Mesenchymal stem cell (in vitro differentiated cells and primary cell): Measurements from ENCODE around the gene TTLL8.

Source experiments
- DNase-seq: peaks from one replicate; pipeline ENCODE4 v3.0.0-alpha.2; 2013
- H2AFZ ChIP-seq: one replicate; pipeline ENCODE4 v1.6.1; 2013; ENCODE audit warnings: low read depth, mild to moderate bottlenecking, control low read depth, inconsistent platforms, low read length, moderate library complexity
- H2AK5ac ChIP-seq: 2 replicates; pipeline ENCODE4 v1.6.1; 2013; ENCODE audit warnings: low read length, moderate library complexity, mild to moderate bottlenecking, inconsistent platforms; ENCODE audit not compliant: severe bottlenecking
- H2BK120ac ChIP-seq: one replicate; pipeline ENCODE4 v1.6.1; 2013; ENCODE audit warnings: low read depth, mild to moderate bottlenecking, inconsistent platforms, low read length, moderate library complexity
- H2BK12ac ChIP-seq, 2 experiments: one replicate each; pipeline ENCODE4 v1.6.1; 2013; ENCODE audit warnings: inconsistent platforms in 2 of 2, low read length in 2 of 2, mild to moderate bottlenecking in 2 of 2, moderate library complexity in 2 of 2, control low read depth in 1 of 2
- H2BK15ac ChIP-seq: one replicate; pipeline ENCODE4 v1.6.1; 2013; ENCODE audit warnings: mild to moderate bottlenecking, low read depth, inconsistent platforms; ENCODE audit not compliant: poor library complexity, severe bottlenecking
- H2BK5ac ChIP-seq: 2 replicates; pipeline ENCODE4 v1.6.1; 2013; ENCODE audit warnings: low read depth, mild to moderate bottlenecking, low read length, control low read depth, inconsistent platforms; ENCODE audit not compliant: poor library complexity, severe bottlenecking
- H3K14ac ChIP-seq, 2 experiments: one replicate each; pipeline ENCODE4 v1.6.1; 2013; ENCODE audit warnings: inconsistent platforms in 2 of 2, low read length in 2 of 2, control low read depth in 1 of 2, mild to moderate bottlenecking in 1 of 2, moderate library complexity in 1 of 2
- H3K18ac ChIP-seq, 2 experiments: one replicate each; pipeline ENCODE4 v1.6.1; 2013; ENCODE audit warnings: inconsistent platforms in 2 of 2, low read length in 2 of 2, control low read depth in 1 of 2, low read depth in 1 of 2, mild to moderate bottlenecking in 1 of 2
- H3K23ac ChIP-seq, 2 experiments: one replicate each; pipeline ENCODE4 v1.6.1; 2013; ENCODE audit warnings: inconsistent platforms in 2 of 2, low read length in 2 of 2, mild to moderate bottlenecking in 2 of 2, moderate library complexity in 2 of 2, control low read depth in 1 of 2
- H3K27ac ChIP-seq: 2 replicates; pipeline ENCODE4 v1.5.1; 2013; ENCODE audit warnings: mild to moderate bottlenecking, moderate library complexity, low read length, control low read depth, inconsistent platforms; ENCODE audit not compliant: poor library complexity, severe bottlenecking
- H3K27me3 ChIP-seq, 2 experiments: 2 replicates each; pipeline versions ENCODE4 v1.6.1 to v1.7.0; 2013; ENCODE audit warnings: low read length in 2 of 2, mild to moderate bottlenecking in 2 of 2, moderate library complexity in 2 of 2, control low read depth in 1 of 2, inconsistent platforms in 1 of 2; ENCODE audit not compliant: control insufficient read depth in 1 of 2, insufficient read depth in 1 of 2
- H3K36me3 ChIP-seq, 2 experiments: 2 replicates each; pipeline versions ENCODE4 v1.6.1 to v1.7.0; 2013; ENCODE audit warnings: low read length in 2 of 2, control low read depth in 1 of 2, inconsistent platforms in 1 of 2, low read depth in 1 of 2, mild to moderate bottlenecking in 1 of 2; ENCODE audit not compliant: insufficient read depth in 2 of 2, control insufficient read depth in 1 of 2
- H3K4ac ChIP-seq, 2 experiments: one replicate each; pipeline ENCODE4 v1.6.1; 2013; ENCODE audit warnings: inconsistent platforms in 2 of 2, low read length in 2 of 2, mild to moderate bottlenecking in 2 of 2, moderate library complexity in 2 of 2, control low read depth in 1 of 2, low read depth in 1 of 2
- H3K4me1 ChIP-seq: 2 replicates; pipeline ENCODE4 v1.6.1; 2013; ENCODE audit warnings: low read depth, low read length, control low read depth; ENCODE audit not compliant: control insufficient read depth, insufficient read depth
- H3K4me2 ChIP-seq: 2 replicates; pipeline ENCODE4 v1.6.1; 2013; ENCODE audit warnings: low read length, mild to moderate bottlenecking, inconsistent platforms; ENCODE audit not compliant: poor library complexity, severe bottlenecking
- H3K4me3 ChIP-seq, 2 experiments: 2 replicates each; pipeline versions ENCODE4 v1.5.1 to v1.7.0; 2013; ENCODE audit warnings: low read length in 2 of 2, mild to moderate bottlenecking in 2 of 2, control low read depth in 1 of 2, low read depth in 1 of 2; ENCODE audit not compliant: insufficient read depth in 1 of 2
- H3K79me1 ChIP-seq: replicated peaks from 2 replicates; pipeline ENCODE4 v1.6.1; 2013; ENCODE audit warnings: mild to moderate bottlenecking, control low read depth, low read length, inconsistent platforms; ENCODE audit not compliant: poor library complexity, severe bottlenecking
- H3K9ac ChIP-seq: 2 replicates; pipeline ENCODE4 v1.7.0; 2013; ENCODE audit warnings: mild to moderate bottlenecking, low read length, moderate library complexity
- H3K9me3 ChIP-seq: 2 replicates; pipeline ENCODE4 v1.7.0; 2013; ENCODE audit warnings: mild to moderate bottlenecking, low read length; ENCODE audit not compliant: control insufficient read depth
- H4K8ac ChIP-seq: one replicate; pipeline ENCODE4 v1.6.1; 2013; ENCODE audit warnings: inconsistent platforms, mild to moderate bottlenecking, low read length, moderate library complexity
- H4K91ac ChIP-seq: one replicate; pipeline ENCODE4 v1.6.1; 2013; ENCODE audit warnings: mild to moderate bottlenecking, low read length, inconsistent platforms
- WGBS: methylation state at CpG from one replicate; pipeline ENCODE4 v1.1.7; 2013; ENCODE audit warnings: mixed read lengths; 5-methylcytosine and 5-hydroxymethylcytosine counted together

TTLL8 gene

DNA sequence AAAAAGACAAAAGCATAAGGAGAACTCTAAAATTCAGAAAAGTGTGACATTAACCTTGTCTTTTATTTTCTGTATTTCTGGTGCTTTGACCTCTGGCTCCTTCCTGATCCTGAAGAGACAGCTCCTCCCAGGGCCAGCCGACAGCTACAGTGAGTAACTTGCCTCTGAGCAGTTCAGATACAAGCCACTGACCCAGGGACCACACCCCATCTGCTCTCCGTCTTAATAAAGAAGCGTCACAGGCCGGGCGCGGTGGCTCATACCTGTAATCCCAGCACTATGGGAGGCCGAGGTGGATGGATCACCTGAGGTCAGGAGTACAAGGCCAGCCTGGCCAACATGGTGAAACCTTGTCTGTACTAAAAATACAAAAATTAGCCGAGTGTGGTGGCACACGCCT lies 20.7 kb upstream of the TTLL8 start:
- H2BK5ac ChIP-seq: no peak overlapping the region
- no peak overlapping the region for H2AFZ ChIP-seq
- no peak overlapping the region for H4K8ac ChIP-seq
- DNase-seq: no peak
- no peak overlapping the region for H3K4me2 ChIP-seq
- no peak overlapping the region for H3K18ac ChIP-seq
- WGBS: 87% methylated on average over 9 of the region's 9 CpGs
- H2AK5ac ChIP-seq: no peak overlapping the region
- no peak overlapping the region for H2BK120ac ChIP-seq
- H3K23ac ChIP-seq: no peak overlapping the region
- H3K36me3 ChIP-seq: peaks cover 0 to 3% of the 10 kb centered on the region in 2 experiments
- peaks cover 8 to 51% of the 10 kb centered on the region in 2 experiments for H3K27me3 ChIP-seq
- H2BK15ac ChIP-seq: no peak overlapping the region
- H3K79me1 ChIP-seq: no peaks in the 10 kb centered on the region
- H3K27ac ChIP-seq: no peak overlapping the region
- H3K4me3 ChIP-seq: no peak overlapping the region
- H3K14ac ChIP-seq: no peak overlapping the region
- H3K9ac ChIP-seq: no peak overlapping the region
- no peak overlapping the region for H4K91ac ChIP-seq
- H3K9me3 ChIP-seq: no peaks in the 10 kb centered on the region
- H3K4me1 ChIP-seq: no peaks in the 10 kb centered on the region
- no peak overlapping the region for H3K4ac ChIP-seq
- no peak overlapping the region for H2BK12ac ChIP-seq

GRCh38 chr22:50078246-50078645 lies 20.1 kb upstream of the TTLL8 start:
- no peak overlapping the region for H3K14ac ChIP-seq
- no peak overlapping the region for H4K91ac ChIP-seq
- 94% methylated on average over 9 of the region's 13 CpGs for WGBS
- H2BK120ac ChIP-seq: no peak overlapping the region
- peaks cover 8 to 46% of the 10 kb centered on the region in 2 experiments for H3K27me3 ChIP-seq
- no peak overlapping the region for H3K4ac ChIP-seq
- no peak overlapping the region for H2AFZ ChIP-seq
- H2BK12ac ChIP-seq: no peak overlapping the region
- no peak overlapping the region for H3K23ac ChIP-seq
- H3K27ac ChIP-seq: no peak overlapping the region
- H3K4me3 ChIP-seq: no peak overlapping the region
- H4K8ac ChIP-seq: no peak overlapping the region
- H2AK5ac ChIP-seq: no peak overlapping the region
- H3K18ac ChIP-seq: no peak overlapping the region
- DNase-seq: no peak
- H3K4me1 ChIP-seq: no peaks in the 10 kb centered on the region
- H3K79me1 ChIP-seq: no peaks in the 10 kb centered on the region
- peaks cover 0 to 3% of the 10 kb centered on the region in 2 experiments for H3K36me3 ChIP-seq
- no peak overlapping the region for H2BK15ac ChIP-seq
- H3K4me2 ChIP-seq: no peak overlapping the region
- no peaks in the 10 kb centered on the region for H3K9me3 ChIP-seq
- H3K9ac ChIP-seq: no peak overlapping the region
- no peak overlapping the region for H2BK5ac ChIP-seq

GRCh38 chr22:50076646-50077535 lies 18.8 kb upstream of the TTLL8 start:
- Histone ChIP-seq H3K27me3 (peaks cover 8 to 40% of the 10 kb centered on the region in 2 experiments), H2BK15ac (no peak overlapping the region), H3K4me1 (no peaks in the 10 kb centered on the region), H3K14ac (no peak overlapping the region), H3K4ac (no peak overlapping the region), H4K91ac (no peak overlapping the region), H3K9me3 (no peaks in the 10 kb centered on the region), H2AFZ (no peak overlapping the region), H2BK5ac (no peak overlapping the region), H2AK5ac (no peak overlapping the region), H3K23ac (no peak overlapping the region), H3K27ac (no peak overlapping the region), H3K4me3 (no peak overlapping the region), H2BK12ac (no peak overlapping the region), H2BK120ac (no peak overlapping the region), H3K79me1 (no peaks in the 10 kb centered on the region), H3K18ac (no peak overlapping the region), H4K8ac (no peak overlapping the region), H3K36me3 (peaks cover 0 to under 1% of the 10 kb centered on the region in 2 experiments), H3K4me2 (no peak overlapping the region), H3K9ac (no peak overlapping the region)
- WGBS: 91% methylated on average over 41 of the region's 43 CpGs
- DNase-seq: no peak

- 89% methylated on average over 29 of the region's 32 CpGs for WGBS
- Histone ChIP-seq H3K4me2 (no peak overlapping the region), H2BK15ac (no peak overlapping the region), H2BK12ac (no peak overlapping the region), H3K79me1 (no peaks in the 10 kb centered on the region), H3K27ac (no peak overlapping the region), H3K18ac (no peak overlapping the region), H4K8ac (no peak overlapping the region), H2BK120ac (no peak overlapping the region), H3K9me3 (no peaks in the 10 kb centered on the region), H2AK5ac (no peak overlapping the region), H4K91ac (no peak overlapping the region), H3K9ac (no peak overlapping the region), H2BK5ac (no peak overlapping the region), H3K4ac (no peak overlapping the region), H3K14ac (no peak overlapping the region), H3K36me3 (no peaks in the 10 kb centered on the region), H3K23ac (no peak overlapping the region), H3K4me1 (no peaks in the 10 kb centered on the region), H3K4me3 (no peak overlapping the region), H2AFZ (no peak overlapping the region), H3K27me3 (peaks cover 3 to 27% of the 10 kb centered on the region in 2 experiments)
- DNase-seq: no peak
Measured at GRCh38 chr22:50074551-50075530, 16.7 kb upstream of the TTLL8 start.
